ENCODE results near the gene ARHGAP4. TPM values are rescaled to one million over a fixed set of nuclear protein-coding genes. Genes with fewer than 3 reads are reported as not detected.

Gene ARHGAP4
- total and polyA plus RNA-seq, 2 of the 4 experiments (the other 2 are of a cell fraction) = 0.18 to 0.72 TPM

GRCh38 chrX:153951683-153952372, 25.8 kb upstream of the ARHGAP4 start:
- 80% methylated on average over 1 of the region's 28 CpGs; no CpG with 5 or more reads in 1 of the 2 experiments for WGBS, 2 experiments (ENCODE audit: extremely low coverage in 2 of 2, insufficient read length in 1 of 2)
- dilution Hi-C loops (cut with HindIII; ENCODE audit: low sequenced_read_pairs, unreplicated experiment) (no loop called here), intact Hi-C loops (cut with micrococcal nuclease) (no loop called here), in situ Hi-C loops (cut with MboI; ENCODE audit: low sequenced_read_pairs) (no loop called here)
- Histone ChIP-seq H3K14ac (replicated peaks; ENCODE audit: low read depth, low read length) (no peak overlapping the region), H4K91ac (ENCODE audit: insufficient read depth, low read depth, low read length) (no peak overlapping the region), H4K8ac (ENCODE audit: low read depth in 2 of 2, low read length in 2 of 2) (no peak overlapping the region), H3K4me1 (ENCODE audit: control insufficient read depth, insufficient read depth, low read length) (peaks cover 4% of the 10 kb centered on the region), H2BK15ac (ENCODE audit: low read depth, low read length) (no peak overlapping the region), H3K27ac (ENCODE audit: insufficient read depth, low read length) (no peak overlapping the region), H4K20me1 (ENCODE audit: insufficient read depth, low read length) (no peaks in the 10 kb centered on the region), H2AK9ac (replicated peaks; ENCODE audit: low read depth, low read length, poor library complexity) (no peak overlapping the region), H2BK120ac (ENCODE audit: low read depth, low read length) (no peak overlapping the region), H3K27me3 (ENCODE audit: control insufficient read depth, insufficient read depth, low read length) (no peaks in the 10 kb centered on the region), H3K23ac (ENCODE audit: low read depth, low read length) (no peak overlapping the region), H2BK20ac (ENCODE audit: low read depth, low read length) (no peak overlapping the region), H3K36me3 (ENCODE audit: control insufficient read depth, insufficient read depth, low read length) (peaks cover 59% of the 10 kb centered on the region), H2BK5ac (ENCODE audit: low read depth, low read length, poor library complexity, severe bottlenecking) (no peak overlapping the region), H3K56ac (ENCODE audit: extremely low read depth, insufficient read depth, low read length) (no peak overlapping the region), H3K9me3 (ENCODE audit: control insufficient read depth, insufficient read depth, low read length) (no peaks in the 10 kb centered on the region), H4K5ac (ENCODE audit: low read depth, low read length) (no peak overlapping the region), H3K18ac (ENCODE audit: low read depth, low read length) (no peak overlapping the region), H3K9ac (ENCODE audit: low read depth, low read length) (no peak overlapping the region), H2AFZ (replicated peaks; ENCODE audit: low read length, poor library complexity) (no peak overlapping the region), H3K9me1 (ENCODE audit: insufficient read depth, low read length) (no peaks in the 10 kb centered on the region), H2AK5ac (ENCODE audit: low read depth, low read length) (no peak overlapping the region), H3K4ac (ENCODE audit: low read depth, low read length) (no peak overlapping the region), H3K79me1 (ENCODE audit: low read depth in 1 of 2, low read length in 2 of 2) (peaks cover 0 to 6% of the 10 kb centered on the region in 2 experiments; a peak in 1 of 4 replicates), H3K4me2 (ENCODE audit: low read depth, low read length) (no peak overlapping the region), H3K4me3 (ENCODE audit: insufficient read depth, low read depth, low read length) (no peak overlapping the region)
- DNase-seq (no peak), ATAC-seq (ENCODE audit: low read depth) (no peak)
- POLR2A ChIA-PET (ENCODE audit: unreplicated experiment) = no interaction called here
- CTCF ChIA-PET = no interaction called here
- no peak for TF ChIP-seq BHLHE40 (IDR thresholded peaks at IDR 0.05; ENCODE audit: low read depth, low read length)
- BruUV-seq (replicated peaks) = TSS peak; percentile 3

Data from IMR-90 (cell line).